GM19023 (cell line): Measurements from ENCODE around the gene STOM.

Experiments
- ATAC-seq: cut with Tn5 transposase; IDR thresholded peaks from one replicate; pipeline ENCODE4 v1.9.1; 2021; ENCODE audit warnings: mild to moderate bottlenecking, moderate library complexity; ENCODE audit not compliant: unreplicated experiment

Gene STOM

DNA sequence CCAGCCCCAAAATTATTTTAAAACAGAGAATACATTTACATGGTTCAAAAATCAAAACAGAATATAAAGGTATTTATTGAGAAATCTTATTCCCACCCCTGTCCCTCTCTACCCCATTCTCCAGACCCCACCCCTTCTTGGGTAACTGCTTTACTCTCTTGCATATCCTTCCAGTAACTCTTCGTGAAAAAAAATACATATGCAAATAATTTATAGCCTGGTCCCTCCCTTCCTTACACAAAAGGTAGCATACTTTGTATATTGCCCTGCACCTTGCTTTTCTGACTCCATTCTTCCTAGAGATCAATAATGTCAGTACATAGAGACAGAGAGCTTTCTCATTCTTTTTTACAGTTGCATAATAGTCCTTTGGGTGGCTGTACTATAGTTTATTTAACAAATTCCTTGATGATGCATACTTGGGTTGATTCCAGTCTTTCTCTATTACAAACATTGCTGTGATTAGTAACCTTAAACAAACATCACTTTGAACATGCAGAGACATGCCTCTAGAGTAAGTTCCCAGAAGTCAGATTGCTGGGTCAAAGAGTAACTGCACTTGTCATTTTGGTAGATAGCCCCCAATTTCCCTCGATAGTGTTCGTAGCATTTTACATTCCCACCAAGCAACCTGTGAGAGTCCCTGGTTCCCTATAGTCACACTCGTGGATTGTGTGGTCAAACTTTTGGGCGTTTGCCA is 47.9 kb downstream of the STOM start:
- ATAC-seq, result no peak

DNA sequence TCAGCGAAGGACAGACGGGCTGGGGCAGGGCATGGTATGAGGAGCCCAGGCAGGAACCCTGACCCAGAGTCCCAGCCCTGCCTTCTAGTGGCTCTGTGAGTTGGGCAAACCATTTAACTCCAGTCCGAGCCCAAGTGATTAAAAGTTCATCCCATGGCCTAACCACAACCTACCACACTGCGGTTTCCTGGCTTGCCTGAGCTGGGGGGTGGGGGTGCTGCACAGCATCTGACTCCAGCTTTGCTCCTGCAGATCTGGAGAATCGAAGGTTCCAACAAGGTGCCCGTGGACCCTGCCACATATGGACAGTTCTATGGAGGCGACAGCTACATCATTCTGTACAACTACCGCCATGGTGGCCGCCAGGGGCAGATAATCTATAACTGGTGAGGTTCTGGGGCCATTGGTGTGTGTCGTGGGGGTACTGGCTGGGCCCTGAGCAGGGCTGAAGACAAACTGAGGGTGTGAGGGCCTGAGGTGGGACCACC is 49.0 kb downstream of the STOM start:
- no peak for ATAC-seq

DNA sequence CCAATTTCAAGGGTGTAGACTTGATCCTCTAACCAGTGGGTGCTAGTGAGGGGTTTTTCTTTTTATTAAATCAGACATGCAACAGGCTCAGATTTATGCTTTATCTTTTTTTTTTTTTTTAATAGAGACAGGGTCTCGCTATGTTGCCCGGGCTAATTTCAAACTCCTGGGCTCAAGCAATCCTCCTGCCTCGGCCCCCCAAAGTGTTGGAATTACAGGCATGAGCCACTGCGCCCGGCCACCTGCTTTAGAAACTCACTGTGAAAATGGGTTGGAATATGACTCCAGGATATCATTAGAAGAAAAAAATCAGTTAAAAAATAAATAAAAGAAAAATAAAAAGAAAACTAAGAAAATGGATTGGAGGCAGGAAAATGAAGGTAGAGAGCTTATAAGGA is 50.7 kb downstream of the STOM start:
- ATAC-seq, result no peak

DNA sequence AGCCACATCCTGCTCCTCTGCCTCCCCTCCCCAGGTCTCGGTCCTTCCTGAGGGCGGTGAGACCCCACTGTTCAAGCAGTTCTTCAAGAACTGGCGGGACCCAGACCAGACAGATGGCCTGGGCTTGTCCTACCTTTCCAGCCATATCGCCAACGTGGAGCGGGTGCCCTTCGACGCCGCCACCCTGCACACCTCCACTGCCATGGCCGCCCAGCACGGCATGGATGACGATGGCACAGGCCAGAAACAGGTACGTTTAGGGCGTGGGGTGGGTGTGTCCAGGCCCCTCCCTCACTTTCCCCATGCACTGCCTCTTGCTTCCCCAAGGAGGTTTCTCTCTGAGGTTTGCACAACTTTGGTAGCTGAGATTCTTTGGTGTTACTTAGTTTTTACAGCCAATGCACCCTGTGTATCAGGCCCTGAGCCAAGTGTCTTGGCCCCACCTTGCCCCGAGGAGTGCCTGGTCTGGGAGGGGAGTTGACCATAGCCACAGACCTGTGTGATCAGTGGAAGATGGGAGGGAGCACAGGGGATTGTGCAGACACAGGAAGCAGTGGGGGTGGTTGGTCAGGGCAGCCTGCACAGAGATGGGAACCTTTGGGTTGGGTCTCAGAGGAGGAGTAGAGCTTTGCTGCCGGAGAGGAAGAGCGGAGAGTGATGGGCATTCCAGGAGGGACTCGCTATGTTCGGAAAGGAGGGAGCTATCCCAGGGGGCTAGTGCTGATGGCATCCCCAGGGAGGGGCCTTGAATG is 51.2 kb downstream of the STOM start:
- no peak for ATAC-seq

DNA sequence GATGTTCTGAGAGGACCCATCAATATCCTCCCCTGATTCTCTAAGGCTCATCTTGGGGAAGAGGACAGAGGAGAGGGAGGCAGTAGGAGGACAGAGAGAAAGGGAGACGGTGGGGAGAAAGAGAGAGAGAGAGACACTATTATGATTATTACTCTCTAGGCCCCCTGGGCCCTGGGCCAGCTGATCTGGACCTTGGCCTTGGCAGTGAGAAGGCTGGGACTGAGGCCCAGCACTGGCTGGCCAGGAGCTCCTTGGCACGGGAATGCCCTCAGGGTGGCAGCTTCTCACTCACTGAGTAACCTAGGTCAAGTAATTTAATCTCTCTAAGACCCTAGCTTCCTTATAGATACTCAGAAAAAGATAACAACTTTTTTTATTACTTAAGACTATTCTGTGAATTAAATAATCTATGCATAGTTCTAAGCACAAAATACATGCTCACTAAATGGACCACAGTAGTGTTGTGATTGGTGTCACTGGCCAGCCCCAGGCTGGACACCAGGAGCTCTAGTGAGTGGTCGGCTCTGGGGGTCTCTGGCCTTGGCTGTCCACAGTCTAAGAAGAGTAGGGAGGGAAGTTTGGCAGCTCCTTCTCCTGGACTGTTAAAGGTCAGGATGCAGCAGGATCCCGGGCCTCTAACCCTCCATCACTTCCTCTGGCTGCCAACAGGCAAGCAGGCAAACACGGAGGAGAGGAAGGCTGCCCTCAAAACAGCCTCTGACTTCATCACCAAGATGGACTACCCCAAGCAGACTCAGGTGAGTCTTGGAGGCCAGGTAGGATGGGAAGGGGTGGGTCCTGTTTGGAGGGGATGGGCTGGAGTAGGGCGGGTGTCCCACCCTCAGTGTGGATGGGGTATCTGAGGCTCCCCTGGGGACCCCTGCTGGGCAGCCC is 52.1 kb downstream of the STOM start:
- ATAC-seq, result no peak

DNA sequence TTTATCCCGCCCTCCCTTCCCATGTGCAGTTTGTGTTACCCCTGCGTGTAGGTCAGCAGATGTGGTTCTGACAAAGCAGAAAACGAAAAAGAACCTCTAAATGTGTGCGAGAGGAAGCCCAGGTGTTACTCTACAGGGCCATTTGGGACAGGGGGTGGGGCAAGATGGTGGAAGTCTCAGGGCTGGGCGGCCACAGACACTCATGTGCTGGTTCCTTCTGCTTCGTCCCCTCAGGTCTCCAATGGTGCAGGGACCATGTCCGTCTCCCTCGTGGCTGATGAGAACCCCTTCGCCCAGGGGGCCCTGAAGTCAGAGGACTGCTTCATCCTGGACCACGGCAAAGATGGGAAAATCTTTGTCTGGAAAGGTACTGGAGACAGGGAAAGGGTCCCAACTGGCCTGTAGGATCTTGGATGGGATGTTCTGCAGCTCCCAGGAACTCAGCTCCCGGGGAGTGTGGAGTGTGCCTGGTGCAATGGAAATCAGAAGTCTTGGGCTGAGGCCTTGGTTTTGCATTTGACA is 53.1 kb downstream of the STOM start:
- ATAC-seq, result no peak

DNA sequence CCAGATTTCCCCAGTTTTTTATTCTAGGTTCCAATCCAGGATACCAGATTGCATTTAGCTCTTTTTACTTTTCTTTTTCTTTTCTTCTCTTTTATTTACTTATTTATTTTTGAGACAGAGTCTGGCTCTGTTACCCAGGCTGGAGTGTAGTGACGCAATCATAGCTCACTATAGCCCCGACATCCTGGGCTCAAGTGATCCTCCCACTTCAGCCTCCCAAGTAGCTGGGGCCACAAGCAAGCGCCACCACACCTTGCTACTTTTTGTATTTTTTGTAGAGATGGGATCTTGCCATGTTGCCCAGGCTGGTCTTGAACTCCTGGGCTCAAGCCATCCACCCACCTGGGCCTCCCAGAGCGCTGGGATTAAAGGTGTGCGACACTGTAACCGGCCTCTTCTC is 53.7 kb downstream of the STOM start:
- no peak for ATAC-seq

DNA sequence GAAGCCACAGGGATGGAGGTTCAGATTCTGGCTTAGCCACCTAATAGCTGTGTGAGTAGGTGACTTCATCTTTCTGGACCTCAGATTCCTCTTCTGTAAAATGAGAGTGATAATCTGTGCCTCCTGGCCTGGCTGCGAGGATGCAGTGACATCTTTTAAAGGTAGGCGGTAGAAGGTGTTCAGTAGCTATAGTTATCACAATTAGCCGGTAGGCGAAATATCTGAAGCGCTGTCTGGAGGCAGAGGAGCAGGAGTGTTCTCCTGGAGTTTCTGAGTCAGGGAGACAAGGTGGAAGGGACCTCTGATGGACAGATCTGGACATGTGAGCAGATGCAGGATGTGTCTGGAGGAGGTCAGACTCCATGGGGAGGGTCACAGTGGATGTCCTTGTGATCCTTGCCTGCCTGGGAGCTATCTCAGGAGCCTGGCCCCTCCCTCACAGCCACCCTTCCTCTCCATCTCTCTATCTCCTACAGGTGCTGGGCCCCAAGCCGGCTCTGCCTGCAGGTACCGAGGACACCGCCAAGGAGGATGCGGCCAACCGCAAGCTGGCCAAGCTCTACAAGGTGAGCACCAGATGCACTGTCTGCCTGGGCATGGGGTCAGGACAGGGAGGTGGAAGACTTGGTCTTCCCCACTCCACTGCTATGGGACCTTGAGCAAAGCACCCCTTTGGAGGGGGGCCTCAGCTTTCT is 56.4 kb downstream of the STOM start:
- no peak for ATAC-seq

DNA sequence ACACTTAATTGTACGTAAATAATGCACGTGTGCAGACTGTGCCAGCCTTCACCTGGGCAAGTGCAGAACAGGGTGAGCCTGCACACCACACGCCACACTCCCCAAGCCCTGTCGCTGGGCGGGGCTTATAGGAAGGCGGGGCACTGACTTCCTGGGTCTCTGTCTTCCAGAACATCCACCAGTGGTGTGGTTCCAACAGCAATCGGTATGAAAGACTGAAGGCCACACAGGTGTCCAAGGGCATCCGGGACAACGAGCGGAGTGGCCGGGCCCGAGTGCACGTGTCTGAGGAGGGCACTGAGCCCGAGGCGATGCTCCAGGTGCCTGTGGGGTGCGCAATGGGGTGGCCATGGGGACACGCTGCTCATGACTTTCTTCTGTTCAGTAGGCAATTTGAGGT is 57.9 kb downstream of the STOM start:
- no peak for ATAC-seq

DNA sequence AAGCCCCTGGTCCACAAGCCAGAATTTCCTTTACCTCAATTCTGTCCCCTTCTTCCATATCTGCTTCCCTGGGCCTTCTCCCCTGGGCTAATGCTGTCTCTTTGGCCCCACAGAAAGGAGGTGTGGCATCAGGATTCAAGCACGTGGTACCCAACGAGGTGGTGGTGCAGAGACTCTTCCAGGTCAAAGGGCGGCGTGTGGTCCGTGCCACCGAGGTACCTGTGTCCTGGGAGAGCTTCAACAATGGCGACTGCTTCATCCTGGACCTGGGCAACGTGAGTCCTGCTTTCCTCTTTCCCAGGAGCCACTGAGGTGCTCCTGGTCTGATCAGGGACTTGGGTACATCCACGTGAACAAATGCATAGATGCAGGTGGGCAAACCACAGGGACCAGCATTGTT is 59.5 kb downstream of the STOM start:
- no peak for ATAC-seq

DNA sequence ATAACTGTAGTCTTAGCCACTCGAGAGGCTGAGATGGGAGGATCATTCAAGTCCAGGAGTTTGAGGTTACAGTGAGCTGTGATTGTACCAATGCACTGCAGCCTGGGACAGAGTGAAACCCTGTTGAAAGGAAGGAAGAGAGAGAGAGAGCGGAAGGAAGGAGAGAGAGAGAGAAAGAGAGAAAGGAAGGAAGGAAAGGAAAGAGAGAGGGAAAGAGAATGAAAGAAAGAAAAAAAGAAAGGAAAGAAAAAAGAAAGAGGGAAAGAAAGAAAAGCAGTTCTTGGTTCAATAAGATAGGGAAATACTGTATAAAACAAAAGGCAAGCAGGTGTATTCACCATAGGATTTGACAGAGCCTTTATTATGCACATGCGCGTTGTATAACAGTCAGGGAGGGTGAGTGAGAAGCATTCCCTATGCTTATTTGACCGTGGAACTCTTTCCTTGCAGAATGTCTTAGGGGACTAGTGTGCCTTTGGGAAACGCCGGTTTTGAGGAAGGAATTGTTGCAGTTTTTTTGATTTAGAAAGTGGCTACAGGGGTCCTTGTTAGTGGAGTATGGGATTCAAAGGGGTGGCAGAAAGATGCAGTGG is 60.1 kb downstream of the STOM start:
- ATAC-seq, result no peak

DNA sequence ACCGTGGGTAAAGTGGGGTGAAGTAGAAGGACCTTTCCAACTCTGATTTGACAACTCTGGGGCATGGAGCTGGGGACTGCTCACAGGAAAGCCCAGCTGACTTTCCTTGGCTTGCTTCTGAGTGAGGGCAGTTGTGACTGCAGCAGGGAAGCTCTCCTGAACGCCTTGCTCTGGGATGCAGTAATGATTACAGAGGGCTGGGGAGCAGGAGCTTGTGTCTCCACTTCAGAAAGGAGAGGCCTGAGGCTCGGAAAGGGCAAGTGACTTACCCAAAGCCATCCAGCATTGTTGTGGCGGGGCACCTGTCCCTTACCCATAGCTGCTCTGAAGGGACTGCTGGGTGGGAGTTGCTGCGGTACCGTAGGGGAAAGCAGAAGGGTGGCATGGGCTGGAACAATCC is 60.9 kb downstream of the STOM start:
- no peak for ATAC-seq

DNA sequence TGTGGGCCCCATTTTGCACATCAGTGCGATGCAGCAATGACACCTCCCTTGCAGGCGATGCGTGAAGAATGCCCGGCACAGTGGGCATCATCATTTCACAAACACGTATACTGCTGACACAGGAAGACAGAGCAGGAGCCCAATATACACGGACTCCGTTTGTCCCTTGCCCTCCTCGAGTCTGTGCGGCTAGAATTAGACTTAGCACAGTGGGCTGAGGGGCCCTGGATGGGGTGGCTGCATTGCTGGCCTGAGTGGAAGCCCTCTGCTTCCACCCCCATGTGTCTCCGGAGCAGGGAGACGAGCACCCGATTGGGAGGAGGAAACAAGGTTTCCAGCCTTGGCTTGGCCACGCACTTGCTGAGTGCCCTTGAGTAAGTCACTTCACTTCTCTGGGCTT is 61.3 kb downstream of the STOM start:
- ATAC-seq, result no peak

DNA sequence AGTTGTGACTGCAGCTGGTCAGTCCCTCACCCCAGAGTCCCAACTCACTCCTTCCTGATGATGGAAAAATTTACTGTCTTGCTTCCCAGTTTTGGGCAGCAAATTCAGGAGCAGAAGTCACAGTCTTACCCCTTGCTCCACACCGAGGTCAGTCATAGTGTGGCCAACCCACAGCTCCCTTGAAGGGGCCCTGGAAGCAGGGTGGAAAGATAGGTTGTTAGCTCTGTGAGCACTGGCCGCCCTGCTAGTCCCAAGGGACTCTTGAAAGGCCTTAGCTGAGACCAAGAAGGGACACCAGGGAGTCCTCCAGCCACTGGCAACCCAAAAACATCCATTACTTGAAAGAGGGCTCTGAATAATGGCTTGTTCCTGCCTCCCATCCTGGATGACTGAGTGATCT is 62.1 kb downstream of the STOM start:
- ATAC-seq, result no peak

DNA sequence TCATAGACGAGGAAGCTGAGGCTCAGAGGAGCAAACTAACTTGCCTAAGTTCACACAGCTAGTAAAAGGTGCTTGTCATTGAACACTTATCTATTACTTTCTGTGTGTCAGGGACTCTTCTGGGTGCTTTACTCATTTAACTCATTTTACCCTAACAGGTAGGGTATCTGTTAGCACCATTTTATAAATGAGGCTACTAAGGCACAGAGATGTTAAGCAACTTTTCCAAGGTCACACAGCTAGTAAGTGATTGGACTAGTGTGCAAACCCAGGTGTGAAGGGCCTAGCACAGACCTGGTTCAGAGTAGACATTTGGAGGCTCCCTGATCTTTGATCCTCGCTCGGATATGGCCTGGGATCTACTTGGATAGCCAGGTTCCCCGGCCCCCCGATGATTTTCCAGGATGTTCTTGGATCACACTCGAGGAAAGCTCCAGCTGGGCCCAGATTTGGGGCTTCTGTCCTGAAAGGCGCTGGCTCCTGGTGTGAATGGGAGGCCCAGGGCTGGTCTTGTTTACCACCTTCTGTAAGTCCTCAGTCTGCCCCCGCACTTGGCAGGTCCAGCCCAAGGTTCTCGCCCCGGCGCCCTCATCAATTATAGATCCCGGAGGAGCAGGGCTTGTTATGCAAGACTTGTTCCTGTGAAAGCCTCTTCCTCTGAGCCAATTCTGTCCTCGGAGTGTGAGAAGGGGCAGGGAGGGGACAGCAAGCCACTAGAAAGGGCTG is 64.6 kb downstream of the STOM start:
- no peak for ATAC-seq

DNA sequence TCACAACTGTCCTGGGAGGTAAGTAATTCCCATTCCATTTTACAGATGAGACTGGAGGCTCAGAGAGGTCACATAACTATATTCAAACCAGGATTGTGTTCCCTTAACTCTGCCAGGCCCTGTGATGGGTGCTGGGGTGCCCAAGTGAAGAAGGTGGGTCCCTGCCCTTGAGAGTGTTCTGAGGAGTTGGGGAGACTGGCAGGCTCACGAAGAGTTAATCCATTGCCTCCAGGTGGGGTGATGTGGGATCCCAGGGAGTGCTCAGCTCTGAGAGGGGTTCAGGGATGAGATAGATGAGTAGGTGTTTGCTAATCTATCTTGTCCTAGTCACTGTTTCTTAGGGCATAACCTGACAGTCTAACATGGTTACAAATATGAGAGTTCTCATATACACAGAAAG is 65.3 kb downstream of the STOM start:
- ATAC-seq, result no peak

DNA sequence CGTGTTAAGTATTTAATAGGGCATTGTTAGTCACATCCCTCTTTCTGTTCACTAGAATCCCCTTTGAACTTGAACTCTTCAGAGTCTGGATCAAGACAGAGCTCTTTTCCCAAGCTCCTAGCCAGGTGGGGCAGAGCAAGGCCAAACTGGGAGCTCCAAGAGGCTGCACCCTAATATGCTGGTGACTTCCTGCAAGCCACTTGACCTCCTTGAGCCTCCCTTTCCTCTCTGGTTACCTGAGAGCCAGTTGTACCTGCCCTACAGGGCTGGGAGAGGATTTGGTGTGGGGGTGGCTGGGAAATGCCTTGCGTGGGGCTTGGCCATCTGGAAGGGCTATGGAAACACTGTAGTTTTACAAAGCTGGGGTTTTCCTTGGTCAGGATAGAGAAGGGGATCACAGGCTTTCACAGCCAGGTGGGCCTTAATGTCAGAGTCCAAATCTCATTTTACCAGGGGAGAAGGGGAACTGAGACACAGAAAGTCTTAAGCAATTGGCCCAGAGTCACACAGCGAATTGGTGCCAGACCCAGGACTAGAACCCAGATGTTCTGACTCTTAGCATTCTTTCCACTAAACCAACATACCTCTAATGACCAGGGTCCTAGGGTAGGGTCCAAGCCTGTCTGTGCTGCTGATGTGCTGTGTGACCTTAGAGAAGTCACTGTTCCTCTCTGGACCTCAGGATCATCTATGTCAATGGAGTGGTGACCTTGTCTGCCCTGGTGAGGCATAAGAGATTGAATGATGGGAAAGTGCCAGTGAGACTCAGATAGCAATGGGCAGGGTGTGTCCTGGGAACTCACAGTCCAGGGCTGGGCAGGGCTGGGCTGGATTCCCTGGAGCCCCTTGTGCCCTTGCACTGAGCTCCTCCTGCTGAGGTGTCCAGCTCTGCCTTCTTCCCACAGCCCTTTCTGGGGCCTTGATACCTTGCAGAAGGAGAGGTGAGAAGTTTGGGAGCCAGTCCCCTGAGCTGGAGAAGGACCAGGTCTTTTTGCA is 66.3 kb downstream of the STOM start:
- ATAC-seq, result no peak

DNA sequence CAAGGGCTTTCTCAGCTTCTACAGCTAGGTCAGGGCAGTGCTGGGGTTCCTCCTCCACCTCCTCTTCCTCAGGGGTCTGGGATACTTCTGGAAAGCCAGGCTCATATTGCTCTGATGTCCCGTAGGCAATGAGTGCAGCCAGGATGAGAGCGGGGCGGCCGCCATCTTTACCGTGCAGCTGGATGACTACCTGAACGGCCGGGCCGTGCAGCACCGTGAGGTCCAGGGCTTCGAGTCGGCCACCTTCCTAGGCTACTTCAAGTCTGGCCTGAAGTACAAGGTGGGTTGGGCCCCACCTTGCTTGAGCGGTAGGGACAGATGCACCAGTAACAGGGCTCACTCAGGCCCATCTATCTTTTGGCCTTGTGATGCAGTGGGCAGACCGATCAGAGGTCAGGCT is 67.3 kb downstream of the STOM start:
- no peak for ATAC-seq
